GM12878 (cell line): ENCODE measurements around the gene WBP4. TPM values are rescaled to one million over a fixed set of nuclear protein-coding genes. Genes with fewer than 3 reads are reported as not detected.

ENCODE experiments used
- ATF7 ChIP-seq: fragments of 450-650 bp; IDR thresholded peaks from 2 replicates; pipeline ENCODE4 v1.6.1; 2016; ENCODE audit warnings: low read depth, mild to moderate bottlenecking
- BACH1 ChIP-seq: fragments of 450-650 bp; IDR thresholded peaks from 2 replicates; pipeline ENCODE4 v1.6.1; 2017; ENCODE audit warnings: mild to moderate bottlenecking, borderline replicate concordance
- BHLHE40 ChIP-seq, 2 experiments: fragments of 450-650 bp in 1 of 2; IDR thresholded peaks; 2 replicates each; pipeline ENCODE4 v1.6.1; 2011 to 2017; ENCODE audit warnings: low read depth in 2 of 2, borderline replicate concordance in 1 of 2, improper control_type of control experiment in 1 of 2, low read length in 1 of 2, mild to moderate bottlenecking in 1 of 2
- E2F4 ChIP-seq: IDR thresholded peaks from 2 replicates; pipeline ENCODE4 v1.6.1; 2012; ENCODE audit warnings: low read depth, low read length, improper control_type of control experiment
- E4F1 ChIP-seq: fragments of 450-650 bp; IDR thresholded peaks from 2 replicates; pipeline ENCODE4 v1.6.1; 2018; ENCODE audit warnings: borderline replicate concordance, mild to moderate bottlenecking; ENCODE audit not compliant: partially characterized antibody
- FOXK2 ChIP-seq: fragments of 450-650 bp; IDR thresholded peaks from 2 replicates; pipeline ENCODE4 v1.6.1; 2017; ENCODE audit warnings: mild to moderate bottlenecking, moderate library complexity
- GATAD2B ChIP-seq: fragments of 450-650 bp; conservative IDR thresholded peaks from 2 replicates; pipeline ENCODE4 v1.6.1; 2017; ENCODE audit warnings: low read depth, mild to moderate bottlenecking, moderate library complexity
- IRF3 ChIP-seq: fragments of 450-650 bp; IDR thresholded peaks from 2 replicates; pipeline ENCODE4 v1.6.1; 2014; ENCODE audit warnings: mild to moderate bottlenecking
- KDM1A ChIP-seq: fragments of 200-600 bp; sonication (generic); IDR thresholded peaks from 2 replicates; pipeline ENCODE4 v1.6.1; 2016; ENCODE audit warnings: borderline replicate concordance
- NFIC ChIP-seq: IDR thresholded peaks from 2 replicates; pipeline ENCODE4 v1.6.1; 2012; ENCODE audit warnings: low read depth, mild to moderate bottlenecking, inconsistent platforms, low read length, moderate library complexity
- POLR2A ChIP-seq: IDR thresholded peaks from 2 replicates; pipeline ENCODE4 v1.6.1; 2011; ENCODE audit warnings: low read depth, mild to moderate bottlenecking, low read length
- POLR2AphosphoS5 ChIP-seq: IDR thresholded peaks from 2 replicates; pipeline ENCODE4 v1.6.1; 2011; ENCODE audit warnings: mild to moderate bottlenecking, low read length, inconsistent platforms
- POU2F2 ChIP-seq: IDR thresholded peaks from 3 replicates; pipeline ENCODE4 v1.6.1; 2011; ENCODE audit warnings: low read depth, mild to moderate bottlenecking, low read length, borderline replicate concordance
- RAD21 ChIP-seq: IDR thresholded peaks from 2 replicates; pipeline ENCODE4 v1.6.1; 2011; ENCODE audit warnings: mild to moderate bottlenecking, low read depth, low read length, moderate library complexity; ENCODE audit not compliant: insufficient read depth
- RAD51 ChIP-seq: fragments of 450-650 bp; IDR thresholded peaks from 2 replicates; pipeline ENCODE4 v1.6.1; 2016; ENCODE audit warnings: moderate library complexity, mild to moderate bottlenecking, inconsistent platforms
- RELB ChIP-seq: fragments of 450-650 bp; IDR thresholded peaks from 2 replicates; pipeline ENCODE4 v1.6.1; 2017; ENCODE audit warnings: low read depth, mild to moderate bottlenecking, moderate library complexity
- SKIL ChIP-seq: fragments of 450-650 bp; IDR thresholded peaks from 2 replicates; pipeline ENCODE4 v1.6.1; 2017; ENCODE audit warnings: mild to moderate bottlenecking, low read depth, inconsistent platforms; ENCODE audit not compliant: poor library complexity, severe bottlenecking
- SMC3 ChIP-seq: IDR thresholded peaks from 2 replicates; pipeline ENCODE4 v1.6.1; 2011; ENCODE audit warnings: low read length, improper control_type of control experiment, borderline replicate concordance
- SP1 ChIP-seq: IDR thresholded peaks from one replicate; pipeline ENCODE4 v1.6.1; 2011; ENCODE audit warnings: low read depth, low read length
- SUZ12 ChIP-seq: fragments of 200-600 bp; sonication (generic); IDR thresholded peaks from one replicate; pipeline ENCODE4 v1.6.1; 2018; ENCODE audit warnings: antibody characterized with exemption, mild to moderate bottlenecking; ENCODE audit not compliant: unreplicated experiment
- TCF3 ChIP-seq: IDR thresholded peaks from 2 replicates; pipeline ENCODE4 v1.6.1; 2012; ENCODE audit warnings: low read depth, mild to moderate bottlenecking, low read length, borderline replicate concordance; ENCODE audit not compliant: insufficient read depth
- YY1 ChIP-seq: IDR thresholded peaks from 2 replicates; pipeline ENCODE4 v1.6.1; 2011; ENCODE audit warnings: low read depth, mild to moderate bottlenecking, low read length
- ZNF24 ChIP-seq: fragments of 450-650 bp; IDR thresholded peaks from 2 replicates; pipeline ENCODE4 v1.6.1; 2017; ENCODE audit warnings: antibody characterized with exemption, mild to moderate bottlenecking
- polyA plus RNA-seq, 11 experiments: library from polyadenylated mRNA; depleted of rRNA in 4 of 11; unstranded in 6 of 11; stranded (reverse) in 5 of 11; fragments of >200 nt; fragmentation: Nextera tagmentation in 4 of 11; fragmentation: Illumina TruSeq in 1 of 11; extraction: Ambion mirVana in 4 of 11; extraction: Trizol in 1 of 11; gene quantifications; 1 replicate in 1 of 11; 2 replicates in 10 of 11; pipeline versions ENCODE4 v1.2.1 to v1.2.3, GENCODE V29; 2011 to 2016; ENCODE audit warnings: inconsistent platforms in 2 of 11, missing spikeins in 2 of 11, low read depth in 1 of 11
- total RNA-seq, 4 experiments: library from RNA; depleted of rRNA in 3 of 4; stranded (reverse); fragments of >200 nt in 3 of 4; fragmentation: Illumina TruSeq in 1 of 4; extraction: Trizol in 1 of 4; gene quantifications; 2 replicates each; pipeline versions ENCODE4 v1.2.1 to v1.2.3, GENCODE V29; 2013 to 2021

Gene WBP4
- total and polyA plus RNA-seq, 10 of the 15 experiments (the other 5 are each of a cell fraction or from before 2014, with no cell fraction given), result 7.4 to 21.6 (median 14.2) TPM

- no peak for TF ChIP-seq TCF3
- TF ChIP-seq POLR2A, result no peak
- TF ChIP-seq RAD21, result peak; percentile 59
- TF ChIP-seq IRF3, result no peak
- TF ChIP-seq ATF7, result no peak
- no peak for TF ChIP-seq FOXK2
- no peak for TF ChIP-seq SP1
- TF ChIP-seq GATAD2B, result no peak
- TF ChIP-seq E4F1, result no peak
- TF ChIP-seq BACH1, result no peak
- no peak for TF ChIP-seq POU2F2
- TF ChIP-seq SMC3, result peak; percentile 64; the same call in 1 of the 2 replicates
- TF ChIP-seq BHLHE40 (IDR thresholded peaks at IDR 0.05; ENCODE audit: borderline replicate concordance in 1 of 2, low read depth in 2 of 2, low read length in 1 of 2), result 0 out of 4 replicates have a peak, but pooled peaks of 1 of the 2 experiments have one; percentile 36
- TF ChIP-seq YY1, result 0 out of 2 replicates have a peak, but pooled peaks have one; percentile 49
- no peak for TF ChIP-seq KDM1A
- TF ChIP-seq POLR2AphosphoS5, result no peak
- TF ChIP-seq RELB, result no peak
- TF ChIP-seq ZNF24, result peak; percentile 32; the same call in 1 of the 2 replicates
- no peak for TF ChIP-seq E2F4
- no peak for TF ChIP-seq SKIL
- no peak for TF ChIP-seq RAD51
- no peak for TF ChIP-seq SUZ12
- TF ChIP-seq NFIC, result no peak
Observed at GRCh38 chr13:41054212-41054877, 7.0 kb upstream of the WBP4 start (continued).
